Karpas-422 (cell line): ENCODE measurements around the gene ACOD1. TPM values are rescaled to one million over a fixed set of nuclear protein-coding genes. Genes with fewer than 3 reads are reported as not detected.

Experiments used
- DNase-seq: peaks from one replicate; pipeline ENCODE4 v3.0.0-alpha.2; 2015
- H2AFZ ChIP-seq: fragments of 200-600 bp; sonication (generic); 2 replicates; pipeline ENCODE4 v1.6.1; 2014; ENCODE audit warnings: antibody characterized with exemption, low read length, mixed read lengths
- H3K27ac ChIP-seq: fragments of 200-600 bp; sonication (generic); 2 replicates; pipeline ENCODE4 v1.5.1; 2014; ENCODE audit warnings: mild to moderate bottlenecking, low read length, moderate library complexity
- H3K27me3 ChIP-seq: fragments of 200-600 bp; sonication (generic); 2 replicates; pipeline ENCODE4 v1.6.1; 2014; ENCODE audit warnings: low read length, mixed read lengths
- H3K36me3 ChIP-seq: fragments of 200-600 bp; sonication (generic); 2 replicates; pipeline ENCODE4 v1.6.1; 2014; ENCODE audit warnings: low read length, mixed read lengths; ENCODE audit not compliant: insufficient read depth
- H3K4me1 ChIP-seq: fragments of 200-600 bp; sonication (generic); 2 replicates; pipeline ENCODE4 v1.6.1; 2014; ENCODE audit warnings: mild to moderate bottlenecking, low read length, mixed read lengths
- H3K4me2 ChIP-seq: fragments of 200-600 bp; sonication (generic); 2 replicates; pipeline ENCODE4 v1.6.1; 2014; ENCODE audit warnings: low read length, low read depth, mild to moderate bottlenecking; ENCODE audit not compliant: poor library complexity, severe bottlenecking
- H3K4me3 ChIP-seq: fragments of 200-600 bp; sonication (generic); 2 replicates; pipeline ENCODE4 v1.5.1; 2014; ENCODE audit warnings: mild to moderate bottlenecking, antibody characterized with exemption, low read length, mixed read lengths
- H3K79me2 ChIP-seq: fragments of 200-600 bp; sonication (generic); 2 replicates; pipeline ENCODE4 v1.6.1; 2014; ENCODE audit warnings: mild to moderate bottlenecking, low read length, mixed read lengths
- H3K9ac ChIP-seq: fragments of 200-600 bp; sonication (generic); 2 replicates; pipeline ENCODE4 v1.6.0; 2014; ENCODE audit warnings: low read length
- H3K9me2 ChIP-seq: fragments of 200-600 bp; sonication (generic), shearing (Covaris generic); replicated peaks from 2 replicates; pipeline ENCODE4 v1.6.0; 2014; ENCODE audit warnings: mild to moderate bottlenecking, low read length, moderate library complexity; ENCODE audit not compliant: insufficient read depth
- H3K9me3 ChIP-seq: fragments of 300-700, 200-600 bp; sonication (generic); 2 replicates; pipeline ENCODE4 v1.6.1; 2014; ENCODE audit warnings: low read length, mixed read lengths
- H4K20me1 ChIP-seq: fragments of 200-600 bp; sonication (generic); 2 replicates; pipeline ENCODE4 v1.6.1; 2014; ENCODE audit warnings: mild to moderate bottlenecking, antibody characterized with exemption, low read length, low read depth; ENCODE audit not compliant: insufficient read depth
- total RNA-seq: library from RNA; depleted of rRNA; stranded (reverse); fragments of >200 nt; shearing (Covaris generic); gene quantifications from 2 replicates; pipeline ENCODE4 v1.2.3, GENCODE V29; 2014; ENCODE audit warnings: low replicate concordance

ACOD1 gene
- total RNA-seq, 1 experiment from 2014 or later = not detected

DNA sequence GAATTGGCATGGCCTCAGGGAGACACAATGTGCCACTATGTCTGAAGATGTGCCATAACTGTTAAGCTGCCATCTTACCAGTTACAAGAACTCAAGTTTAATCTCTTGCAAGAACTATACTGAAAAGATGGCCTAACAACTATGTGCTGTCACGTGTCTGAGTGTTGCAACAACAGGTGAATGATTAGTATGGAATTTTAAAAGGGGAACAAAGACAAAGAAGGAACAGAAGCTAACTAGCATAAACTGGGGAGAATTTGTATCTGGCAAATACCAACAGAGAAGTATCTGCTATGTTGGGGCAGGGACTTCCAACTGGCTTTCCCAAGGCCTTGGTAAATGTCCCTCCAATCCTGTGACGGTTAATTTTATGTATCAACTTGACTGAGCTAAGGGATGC lies 11.5 kb upstream of the ACOD1 start:
- Histone ChIP-seq H3K79me2 (no peaks in the 10 kb centered on the region), H3K27me3 (no peaks in the 10 kb centered on the region; the same call in 1 of the 2 replicates), H4K20me1 (no peaks in the 10 kb centered on the region), H3K9ac (no peak overlapping the region), H3K36me3 (no peaks in the 10 kb centered on the region), H3K4me3 (no peak overlapping the region), H3K4me2 (no peak overlapping the region), H3K4me1 (peaks cover 13% of the 10 kb centered on the region), H2AFZ (no peak overlapping the region), H3K9me3 (no peaks in the 10 kb centered on the region), H3K27ac (no peak overlapping the region), H3K9me2 (no peaks in the 10 kb centered on the region)
- no peak for DNase-seq

DNA sequence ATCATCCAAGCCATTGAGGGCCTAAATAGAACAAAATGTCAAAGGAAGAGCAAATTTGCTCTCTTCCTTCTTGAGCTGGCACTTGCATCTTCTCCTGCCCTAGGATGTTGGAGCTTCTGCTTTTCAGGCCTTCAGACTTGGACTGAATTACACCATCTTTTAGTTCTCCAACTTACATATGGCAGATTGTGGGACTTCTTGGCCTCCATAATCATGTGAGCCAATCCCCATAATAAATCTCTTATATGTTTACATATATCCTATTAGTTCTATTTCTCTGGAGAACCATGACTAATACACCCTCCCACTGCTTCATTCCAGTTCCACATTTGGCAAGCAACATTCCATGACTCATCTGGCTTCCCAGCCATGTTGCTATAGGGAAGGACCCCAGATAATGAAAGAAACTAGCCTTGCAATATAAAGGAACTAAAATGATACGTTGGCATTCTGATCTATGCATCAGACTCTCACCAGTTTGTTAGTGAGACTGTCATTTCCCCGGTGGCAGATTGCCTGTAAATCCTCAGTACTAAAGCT lies 11.0 kb upstream of the ACOD1 start:
- no peaks in the 10 kb centered on the region; the same call in 1 of the 2 replicates for H3K27me3 ChIP-seq
- H2AFZ ChIP-seq = no peak overlapping the region
- no peak overlapping the region for H3K4me2 ChIP-seq

GRCh38 chr13:76939215-76939614 lies 9.1 kb upstream of the ACOD1 start:
- Histone ChIP-seq H3K4me2 (no peak overlapping the region), H3K4me1 (peaks cover 17% of the 10 kb centered on the region), H3K79me2 (no peaks in the 10 kb centered on the region), H2AFZ (no peak overlapping the region), H3K9me2 (no peaks in the 10 kb centered on the region), H3K27me3 (no peaks in the 10 kb centered on the region), H4K20me1 (no peaks in the 10 kb centered on the region), H3K27ac (no peak overlapping the region), H3K9ac (no peak overlapping the region), H3K36me3 (no peaks in the 10 kb centered on the region), H3K4me3 (no peak overlapping the region), H3K9me3 (no peaks in the 10 kb centered on the region)
- DNase-seq = no peak

More for the DNA sequence above, 11.0 kb upstream of the ACOD1 start:
- no peaks in the 10 kb centered on the region for H4K20me1 ChIP-seq
- no peak overlapping the region for H3K9ac ChIP-seq
- H3K9me2 ChIP-seq = no peaks in the 10 kb centered on the region
- H3K79me2 ChIP-seq = no peaks in the 10 kb centered on the region
- no peaks in the 10 kb centered on the region for H3K36me3 ChIP-seq
- DNase-seq = no peak
- no peak overlapping the region for H3K27ac ChIP-seq
- H3K9me3 ChIP-seq = no peaks in the 10 kb centered on the region
- no peak overlapping the region for H3K4me3 ChIP-seq
- H3K4me1 ChIP-seq = peaks cover 17% of the 10 kb centered on the region

GRCh38 chr13:76942363-76942762 lies 5.9 kb upstream of the ACOD1 start:
- H3K4me1 ChIP-seq = peaks cover 13% of the 10 kb centered on the region
- no peak overlapping the region for H3K4me3 ChIP-seq
- no peak overlapping the region for H3K4me2 ChIP-seq
- no peak overlapping the region for H3K9ac ChIP-seq
- DNase-seq = no peak
- H3K9me2 ChIP-seq = no peaks in the 10 kb centered on the region
- no peaks in the 10 kb centered on the region for H3K9me3 ChIP-seq
- no peaks in the 10 kb centered on the region for H3K79me2 ChIP-seq
- no peaks in the 10 kb centered on the region for H4K20me1 ChIP-seq
- H2AFZ ChIP-seq = no peak overlapping the region
- H3K27me3 ChIP-seq = no peaks in the 10 kb centered on the region
- no peaks in the 10 kb centered on the region for H3K36me3 ChIP-seq
- no peak overlapping the region for H3K27ac ChIP-seq

DNA sequence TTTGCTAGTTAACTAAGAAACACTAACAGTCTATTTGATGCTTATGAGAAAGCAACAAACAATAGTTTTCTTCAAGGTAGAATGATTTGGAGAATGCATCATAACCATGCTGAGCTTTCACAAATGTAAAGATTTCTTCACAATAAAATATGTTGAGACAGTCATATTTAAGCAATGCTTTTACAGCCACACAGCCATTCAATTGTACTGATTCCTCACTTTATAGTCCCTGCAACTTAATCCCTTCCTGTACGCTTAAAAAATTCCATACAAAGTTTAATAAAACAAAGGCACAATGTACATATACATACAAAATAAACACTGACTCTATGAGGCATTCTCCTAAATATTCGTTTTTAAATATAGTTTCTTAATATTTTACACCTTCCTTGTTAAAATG lies 4.7 kb upstream of the ACOD1 start:
- H3K4me1 ChIP-seq = peaks cover 13% of the 10 kb centered on the region
- H3K27me3 ChIP-seq = no peaks in the 10 kb centered on the region
- no peak overlapping the region for H3K4me2 ChIP-seq
- H3K9ac ChIP-seq = no peak overlapping the region
- DNase-seq = no peak
- no peaks in the 10 kb centered on the region for H3K79me2 ChIP-seq
- H3K27ac ChIP-seq = no peak overlapping the region
- H2AFZ ChIP-seq = no peak overlapping the region
- no peak overlapping the region for H3K4me3 ChIP-seq
- H3K9me2 ChIP-seq = no peaks in the 10 kb centered on the region
- no peaks in the 10 kb centered on the region for H3K9me3 ChIP-seq
- H3K36me3 ChIP-seq = no peaks in the 10 kb centered on the region
- no peaks in the 10 kb centered on the region for H4K20me1 ChIP-seq

DNA sequence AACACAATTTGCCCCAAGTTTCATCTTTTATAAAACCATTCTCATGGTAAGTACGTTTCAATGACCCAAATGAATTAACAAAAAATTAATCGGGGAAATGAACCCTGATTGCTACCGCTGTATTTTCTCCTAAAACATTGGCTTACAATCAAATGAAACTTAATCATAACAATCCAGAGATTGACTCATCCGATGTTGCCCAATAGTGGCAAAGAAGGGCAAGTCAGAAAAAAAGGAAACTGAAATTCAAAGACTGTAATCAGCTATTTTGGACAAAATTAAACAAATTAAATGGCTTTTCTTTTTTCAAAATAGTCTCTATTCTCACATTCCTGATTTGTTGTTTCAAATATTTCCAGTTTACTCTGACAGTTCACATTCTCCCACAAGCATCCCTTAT lies 3.9 kb upstream of the ACOD1 start:
- Histone ChIP-seq H3K9me3 (no peaks in the 10 kb centered on the region), H3K4me2 (no peak overlapping the region), H3K27me3 (no peaks in the 10 kb centered on the region), H3K4me1 (peaks cover 9% of the 10 kb centered on the region), H3K9ac (no peak overlapping the region), H4K20me1 (no peaks in the 10 kb centered on the region), H3K36me3 (no peaks in the 10 kb centered on the region), H3K9me2 (no peaks in the 10 kb centered on the region), H3K79me2 (no peaks in the 10 kb centered on the region), H3K4me3 (no peak overlapping the region), H2AFZ (no peak overlapping the region), H3K27ac (no peak overlapping the region)
- DNase-seq = no peak

DNA sequence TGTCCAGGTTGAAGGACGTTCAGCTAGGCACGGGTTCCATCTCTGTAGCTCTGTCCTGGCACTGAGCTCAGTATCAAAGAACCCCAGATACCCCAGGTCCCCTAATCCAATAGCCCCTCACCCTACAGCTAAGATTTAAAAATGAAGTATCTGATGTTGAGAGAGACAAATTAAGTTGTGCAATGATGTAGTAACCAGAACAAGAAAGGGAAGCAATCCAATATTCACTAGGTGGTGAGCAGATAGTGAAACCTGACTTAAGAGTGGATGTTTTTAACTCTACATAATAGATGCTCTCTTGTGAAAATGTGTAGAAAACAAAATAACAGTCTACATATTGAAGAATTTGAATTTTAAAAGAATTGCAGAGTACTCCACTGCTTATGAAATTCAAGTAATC lies 1.8 kb downstream of the ACOD1 start:
- H3K27ac ChIP-seq = no peak overlapping the region
- no peak overlapping the region for H3K4me3 ChIP-seq
- H3K9me2 ChIP-seq = no peaks in the 10 kb centered on the region
- H3K79me2 ChIP-seq = no peaks in the 10 kb centered on the region
- H3K9ac ChIP-seq = no peak overlapping the region
- no peaks in the 10 kb centered on the region for H3K27me3 ChIP-seq
- no peaks in the 10 kb centered on the region for H3K36me3 ChIP-seq
- H3K4me1 ChIP-seq = 0 out of 2 replicates have a peak, but pooled peaks cover 5% of the 10 kb centered on the region
- no peaks in the 10 kb centered on the region for H4K20me1 ChIP-seq
- H3K9me3 ChIP-seq = no peaks in the 10 kb centered on the region
- H2AFZ ChIP-seq = no peak overlapping the region
- no peak for DNase-seq
- H3K4me2 ChIP-seq = no peak overlapping the region

DNA sequence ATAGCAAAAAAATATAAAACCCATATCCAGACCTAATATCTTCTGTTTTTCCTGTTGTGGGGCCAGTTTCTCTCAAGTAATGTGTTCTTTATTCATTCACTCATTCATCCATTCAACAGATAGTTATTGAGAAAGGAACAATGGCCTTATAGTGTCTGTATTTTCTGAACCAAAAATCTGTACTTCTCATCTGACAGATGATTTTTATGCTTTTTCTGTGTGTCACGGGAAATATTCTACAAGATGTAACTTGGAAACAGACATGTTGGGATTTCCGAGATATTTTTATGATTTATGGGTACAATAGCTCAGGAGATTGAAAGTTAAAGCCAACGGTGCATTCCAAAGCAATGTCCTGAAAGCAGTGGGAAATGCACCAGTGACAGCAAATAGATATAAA lies 5.7 kb downstream of the ACOD1 start:
- no peak overlapping the region for H3K4me3 ChIP-seq
- no peaks in the 10 kb centered on the region for H3K36me3 ChIP-seq
- DNase-seq = no peak
- H3K4me2 ChIP-seq = no peak overlapping the region
- no peaks in the 10 kb centered on the region for H3K9me2 ChIP-seq
- no peaks in the 10 kb centered on the region for H3K79me2 ChIP-seq
- no peaks in the 10 kb centered on the region for H3K27me3 ChIP-seq
- no peaks in the 10 kb centered on the region; the same call in 1 of the 2 replicates for H3K9me3 ChIP-seq
- no peak overlapping the region for H3K27ac ChIP-seq
- 0 out of 2 replicates have a peak, but pooled peaks cover 5% of the 10 kb centered on the region for H3K4me1 ChIP-seq
- no peak overlapping the region for H3K9ac ChIP-seq
- no peak overlapping the region for H2AFZ ChIP-seq
- H4K20me1 ChIP-seq = no peaks in the 10 kb centered on the region
